Measurements from ENCODE around the gene MICAL3.

MICAL3 gene

DNA sequence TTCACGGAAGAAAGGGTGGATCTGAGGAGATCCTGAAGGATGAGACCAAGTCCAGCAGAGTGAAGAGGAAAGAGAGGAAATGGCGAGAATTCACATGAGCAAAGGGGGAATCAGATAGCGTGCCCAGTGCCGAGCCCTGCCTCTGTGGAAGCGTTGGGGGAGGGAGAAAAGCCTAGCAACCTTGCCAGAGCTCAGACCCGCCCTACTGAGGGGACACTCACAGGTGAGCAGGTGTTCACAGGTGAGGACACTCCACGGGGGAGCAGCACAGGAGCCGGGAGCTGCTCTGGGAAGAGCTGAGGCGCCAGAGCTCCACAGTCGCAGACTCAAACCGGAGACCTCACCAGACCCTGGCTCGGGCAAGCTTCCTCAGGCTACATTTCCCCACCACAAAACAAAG is 56.2 kb downstream of the MICAL3 start:
- Histone ChIP-seq H3K4me3 (ENCODE audit: severe bottlenecking) (no peak overlapping the region), H3K36me3 (ENCODE audit: low read depth) (peaks cover 7% of the 10 kb centered on the region; the same call in 1 of the 2 replicates), H3K9me3 (ENCODE audit: severe bottlenecking) (no peaks in the 10 kb centered on the region), H3K4me1 (ENCODE audit: insufficient read depth, poor library complexity, severe bottlenecking) (peaks cover 28% of the 10 kb centered on the region), H3K27me3 (ENCODE audit: insufficient read depth, poor library complexity, severe bottlenecking) (no peaks in the 10 kb centered on the region), H3K27ac (ENCODE audit: poor library complexity, severe bottlenecking) (no peak overlapping the region)
- ATAC-seq (ENCODE audit: low read depth) (no peak), DNase-seq (ENCODE audit: low spot score) (no peak)
- no peak for TF ChIP-seq CTCF (IDR thresholded peaks at IDR 0.05; ENCODE audit: poor library complexity, severe bottlenecking)

- no peak for ATAC-seq (ENCODE audit: low read depth)
- no peak for TF ChIP-seq CTCF (IDR thresholded peaks at IDR 0.05; ENCODE audit: poor library complexity, severe bottlenecking)
- H3K36me3 ChIP-seq (ENCODE audit: low read depth), result peaks cover 7% of the 10 kb centered on the region; the same call in 1 of the 2 replicates
- no peak overlapping the region for H3K27ac ChIP-seq (ENCODE audit: poor library complexity, severe bottlenecking)
- H3K27me3 ChIP-seq (ENCODE audit: insufficient read depth, poor library complexity, severe bottlenecking), result no peaks in the 10 kb centered on the region
- H3K4me3 ChIP-seq (ENCODE audit: severe bottlenecking), result no peak overlapping the region
- DNase-seq (ENCODE audit: low spot score), result no peak
- no peaks in the 10 kb centered on the region for H3K9me3 ChIP-seq (ENCODE audit: severe bottlenecking)
- H3K4me1 ChIP-seq (ENCODE audit: insufficient read depth, poor library complexity, severe bottlenecking), result peaks cover 12% of the 10 kb centered on the region
Measured at GRCh38 chr22:17966403-17966717, 58.0 kb downstream of the MICAL3 start.

- Histone ChIP-seq H3K4me3 (ENCODE audit: severe bottlenecking) (no peak overlapping the region), H3K9me3 (ENCODE audit: severe bottlenecking) (no peaks in the 10 kb centered on the region), H3K4me1 (ENCODE audit: insufficient read depth, poor library complexity, severe bottlenecking) (peaks cover 12% of the 10 kb centered on the region), H3K27ac (ENCODE audit: poor library complexity, severe bottlenecking) (no peak overlapping the region), H3K36me3 (ENCODE audit: low read depth) (peaks cover 7% of the 10 kb centered on the region; the same call in 1 of the 2 replicates), H3K27me3 (ENCODE audit: insufficient read depth, poor library complexity, severe bottlenecking) (no peaks in the 10 kb centered on the region)
- ATAC-seq (ENCODE audit: low read depth) (no peak; the same call in 2 of the 3 replicates), DNase-seq (ENCODE audit: low spot score) (no peak)
- TF ChIP-seq CTCF (IDR thresholded peaks at IDR 0.05; ENCODE audit: poor library complexity, severe bottlenecking), result no peak
Measured at GRCh38 chr22:17965538-17966402, 58.6 kb downstream of the MICAL3 start.

- peaks cover 3% of the 10 kb centered on the region for H3K4me1 ChIP-seq (ENCODE audit: insufficient read depth, poor library complexity, severe bottlenecking)
- H3K27me3 ChIP-seq (ENCODE audit: insufficient read depth, poor library complexity, severe bottlenecking), result no peaks in the 10 kb centered on the region
- no peak for DNase-seq (ENCODE audit: low spot score)
- no peak for TF ChIP-seq CTCF (IDR thresholded peaks at IDR 0.05; ENCODE audit: poor library complexity, severe bottlenecking)
- no peaks in the 10 kb centered on the region for H3K9me3 ChIP-seq (ENCODE audit: severe bottlenecking)
- peaks cover 6% of the 10 kb centered on the region; the same call in 1 of the 2 replicates for H3K36me3 ChIP-seq (ENCODE audit: low read depth)
- no peak overlapping the region for H3K4me3 ChIP-seq (ENCODE audit: severe bottlenecking)
- no peak for ATAC-seq (ENCODE audit: low read depth)
- no peak overlapping the region for H3K27ac ChIP-seq (ENCODE audit: poor library complexity, severe bottlenecking)
Measured at GRCh38 chr22:17964643-17965042, 59.7 kb downstream of the MICAL3 start.

DNA sequence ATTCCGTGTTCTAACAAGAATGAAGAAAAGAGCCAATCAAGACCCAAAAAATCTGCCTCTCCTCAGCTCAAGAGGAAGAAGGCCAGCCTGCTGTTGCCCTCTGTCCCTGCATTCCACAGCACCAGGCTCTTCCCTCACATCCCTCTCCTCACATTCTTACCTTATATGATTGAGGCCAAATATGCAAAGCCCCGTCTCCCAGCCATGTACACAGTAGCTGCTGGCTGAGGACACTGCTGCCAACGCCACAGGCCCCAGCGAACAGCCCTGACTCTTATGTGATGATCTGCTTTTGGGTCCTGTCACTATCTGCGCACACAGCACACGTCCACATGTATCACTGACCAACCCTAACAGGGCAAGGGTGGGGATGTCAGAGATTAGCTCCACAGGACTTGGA is 60.2 kb downstream of the MICAL3 start:
- Histone ChIP-seq H3K36me3 (ENCODE audit: low read depth) (peaks cover 3% of the 10 kb centered on the region; the same call in 1 of the 2 replicates), H3K4me1 (ENCODE audit: insufficient read depth, poor library complexity, severe bottlenecking) (no peaks in the 10 kb centered on the region), H3K9me3 (ENCODE audit: severe bottlenecking) (no peaks in the 10 kb centered on the region), H3K27me3 (ENCODE audit: insufficient read depth, poor library complexity, severe bottlenecking) (no peaks in the 10 kb centered on the region), H3K27ac (ENCODE audit: poor library complexity, severe bottlenecking) (no peak overlapping the region), H3K4me3 (ENCODE audit: severe bottlenecking) (no peak overlapping the region)
- no peak for TF ChIP-seq CTCF (IDR thresholded peaks at IDR 0.05; ENCODE audit: poor library complexity, severe bottlenecking)
- no peak for ATAC-seq (ENCODE audit: low read depth)
- DNase-seq (ENCODE audit: low spot score), result no peak
